ENCODE data around the gene ATP1B1. TPM values are rescaled to one million over a fixed set of nuclear protein-coding genes. Genes with fewer than 3 reads are reported as not detected.
A peak's percentile ranks its signal among the peaks of the same experiment; 100 is the strongest.

Gene ATP1B1
- total and polyA plus RNA-seq, 2 of the 13 experiments (the other 11 are each of a cell fraction or from before 2014, with no cell fraction given): 134 to 135 TPM

DNA sequence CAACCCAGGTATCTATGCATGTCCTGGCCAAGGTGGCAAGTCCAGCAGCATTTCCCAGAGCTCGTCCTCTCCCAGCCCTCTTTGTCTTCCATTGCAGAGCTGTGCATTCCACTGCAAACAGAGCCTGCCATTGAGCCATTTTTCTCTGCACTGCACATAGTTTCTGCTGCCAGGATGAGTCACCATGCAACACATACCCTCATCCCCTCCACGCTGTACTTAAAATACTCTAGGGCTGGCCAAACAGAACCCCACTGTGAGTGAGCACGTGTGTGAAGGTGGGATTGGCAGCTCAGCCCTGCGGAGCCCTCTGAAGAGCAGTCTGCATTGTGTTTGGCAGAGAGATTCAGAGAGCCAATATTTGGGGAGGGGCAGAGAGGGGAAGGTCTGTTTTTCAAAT is 3.9 kb upstream of the ATP1B1 start:
- 0 out of 6 replicates have a peak overlapping the region, but pooled peaks of 1 of the 3 experiments have one; percentile 9 for H3K4me3 ChIP-seq (replicated peaks in 1 of 3; ENCODE audit: insufficient read depth in 1 of 3, low read depth in 2 of 3, low read length in 3 of 3)
- ATAC-seq (peak; percentile 22), FAIRE-seq (peak; percentile 81), DNase-seq (ENCODE audit: low spot score) (peak; percentile 89)
- H3K36me3 ChIP-seq (replicated peaks in 1 of 2; ENCODE audit: control insufficient read depth in 1 of 2, insufficient read depth in 2 of 2, low read length in 2 of 2): no peaks in the 10 kb centered on the region
- H3K79me2 ChIP-seq (ENCODE audit: insufficient read depth, low read length): peaks cover 10% of the 10 kb centered on the region
- H3K9ac ChIP-seq (ENCODE audit: insufficient read depth, low read depth, low read length): no peak overlapping the region; the same call in 1 of the 2 replicates
- H3K27ac ChIP-seq (ENCODE audit: extremely low read length, insufficient read depth, low read length): peak overlapping the region; percentile 22
- no peaks in the 10 kb centered on the region for H3K9me3 ChIP-seq (ENCODE audit: low read length)
- in situ Hi-C loops (cut with HindIII; ENCODE audit: extremely low pct_ligation_motif_present, low pct_unique_long_range_greater_than_20kb): no loop called here
- CTCF ChIA-PET (ENCODE audit: low intra/inter-chr PET ratio, low total read pairs): no interaction called here
- 10% methylated on average over 4 of the region's 4 CpGs for WGBS (ENCODE audit: low lambda C conversion rate)
- H4K20me1 ChIP-seq (ENCODE audit: insufficient read depth, low read length): peaks cover 3% of the 10 kb centered on the region; the same call in 1 of the 2 replicates
- intact Hi-C loops (cut with micrococcal nuclease; ENCODE audit: unreplicated experiment): loop anchor here (10.0 kb wide), 3 partner anchors 98 to 382 kb away; partner anchors contain the start of gene SLC19A2
- H3K4me1 ChIP-seq (ENCODE audit: insufficient read depth, low read length): peaks cover 58% of the 10 kb centered on the region
- H3K27me3 ChIP-seq (ENCODE audit: control insufficient read depth in 1 of 2, insufficient read depth in 2 of 2, low read length in 2 of 2): no peaks in the 10 kb centered on the region; a peak in 1 of 5 replicates
- no peak overlapping the region for H2AFZ ChIP-seq (ENCODE audit: low read length)
- peak overlapping the region; percentile 59 for H3K4me2 ChIP-seq (ENCODE audit: low read depth, low read length)
- POLR2A ChIA-PET: interaction anchor here (1.5 kb wide), 1 partner anchor 17 kb away, joined by 3 read pairs; no protein-coding TSS in a partner anchor
- BruUV-seq (replicated peaks): no TSS peak
- TF ChIP-seq MED13 (CRISPR knock-in tag; IDR thresholded peaks at IDR 0.05): no peak
- TF ChIP-seq U2AF2 (IDR thresholded peaks at IDR 0.05; ENCODE audit: low read depth, low read length): no peak
- no peak for TF ChIP-seq ZNF567 (CRISPR knock-in tag; IDR thresholded peaks at IDR 0.05; ENCODE audit: borderline replicate concordance)
- TF ChIP-seq, protein P1, sequence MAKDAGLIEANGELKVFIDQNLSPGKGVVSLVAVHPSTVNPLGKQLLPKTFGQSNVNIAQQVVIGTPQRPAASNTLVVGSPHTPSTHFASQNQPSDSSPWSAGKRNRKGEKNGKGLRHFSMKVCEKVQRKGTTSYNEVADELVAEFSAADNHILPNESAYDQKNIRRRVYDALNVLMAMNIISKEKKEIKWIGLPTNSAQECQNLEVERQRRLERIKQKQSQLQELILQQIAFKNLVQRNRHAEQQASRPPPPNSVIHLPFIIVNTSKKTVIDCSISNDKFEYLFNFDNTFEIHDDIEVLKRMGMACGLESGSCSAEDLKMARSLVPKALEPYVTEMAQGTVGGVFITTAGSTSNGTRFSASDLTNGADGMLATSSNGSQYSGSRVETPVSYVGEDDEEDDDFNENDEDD (CRISPR knock-in tag; IDR thresholded peaks at IDR 0.05; ENCODE audit: borderline replicate concordance): peak; percentile 55; the same call in 1 of the 2 replicates
- 0 out of 2 replicates have a peak, but pooled peaks have one; percentile 35 for TF ChIP-seq ZNF44 (CRISPR knock-in tag; IDR thresholded peaks at IDR 0.05)
- TF ChIP-seq FOXP4 (CRISPR knock-in tag; IDR thresholded peaks at IDR 0.05): no peak
- peak; percentile 42; the same call in 1 of the 2 replicates for TF ChIP-seq ZSCAN21 (CRISPR knock-in tag; IDR thresholded peaks at IDR 0.05; ENCODE audit: borderline replicate concordance)
- 0 out of 2 replicates have a peak, but pooled peaks have one; percentile 8 for TF ChIP-seq MIXL1 (CRISPR knock-in tag; IDR thresholded peaks at IDR 0.05)
- TF ChIP-seq ZNF639 (CRISPR knock-in tag; conservative IDR thresholded peaks at IDR 0.05): no peak
- peak; percentile 61; the same call in 1 of the 2 replicates for TF ChIP-seq POGZ (CRISPR knock-in tag; IDR thresholded peaks at IDR 0.05)
- peak; percentile 98 for TF ChIP-seq FOSL2 (CRISPR knock-in tag; IDR thresholded peaks at IDR 0.05)
- TF ChIP-seq FOXP1 (IDR thresholded peaks at IDR 0.05): no peak
- TF ChIP-seq FOXP1 (CRISPR knock-in tag; IDR thresholded peaks at IDR 0.05): peak; percentile 14; the same call in 1 of the 2 replicates
- TF ChIP-seq ZC3H4 (CRISPR knock-in tag; IDR thresholded peaks at IDR 0.05; ENCODE audit: borderline replicate concordance): no peak
- peak; percentile 14; the same call in 1 of the 2 replicates for TF ChIP-seq SMC3 (IDR thresholded peaks at IDR 0.05; ENCODE audit: low read length)
- peak; percentile 76; the same call in 1 of the 3 replicates for TF ChIP-seq MXI1 (IDR thresholded peaks at IDR 0.05; ENCODE audit: borderline replicate concordance, low read depth, low read length)
- no peak for TF ChIP-seq ZNF205 (CRISPR knock-in tag; IDR thresholded peaks at IDR 0.05)
- peak; percentile 51 for TF ChIP-seq HNRNPH1 (optimal IDR thresholded peaks at IDR 0.05; ENCODE audit: low read depth, low read length)
- TF ChIP-seq MZF1 (CRISPR knock-in tag; IDR thresholded peaks at IDR 0.05; ENCODE audit: borderline replicate concordance): no peak
- no peak for TF ChIP-seq ZIK1 (CRISPR knock-in tag; IDR thresholded peaks at IDR 0.05; ENCODE audit: borderline replicate concordance, low read depth)
- TF ChIP-seq SALL1 (CRISPR knock-in tag; IDR thresholded peaks at IDR 0.05): peak; percentile 75
